T-helper 9 cell (primary cell): Measurements from ENCODE around the gene SP140L.
"Not testable (repeated sequence)": the region's sequence is repeated elsewhere in the genome, so short reads cannot be mapped to it uniquely, and the experiment has no call there.

Experiments used
- DNase-seq: peaks from one replicate; pipeline ENCODE4 v3.0.0-alpha.2; 2020

SP140L gene

DNA sequence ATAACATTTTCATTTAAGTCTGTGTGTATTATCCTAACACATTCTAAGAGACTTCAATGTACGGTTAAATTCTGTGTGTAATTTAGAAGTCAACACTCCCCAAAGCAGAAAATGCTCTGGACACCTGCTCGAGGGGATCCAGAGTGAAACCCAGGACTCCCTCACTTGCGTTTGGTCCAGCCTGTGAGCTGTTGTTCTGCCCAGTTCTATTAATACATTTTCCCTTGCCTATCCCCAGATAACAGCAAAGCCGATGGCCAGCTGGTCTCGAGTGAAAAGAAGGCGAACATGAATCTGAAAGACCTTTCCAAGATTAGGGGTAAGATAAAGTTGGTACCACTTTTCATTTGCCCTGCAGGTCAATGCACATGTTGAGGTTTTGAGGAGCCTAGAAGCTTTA, 58.0 kb downstream of the SP140L start:
- no peak for DNase-seq

DNA sequence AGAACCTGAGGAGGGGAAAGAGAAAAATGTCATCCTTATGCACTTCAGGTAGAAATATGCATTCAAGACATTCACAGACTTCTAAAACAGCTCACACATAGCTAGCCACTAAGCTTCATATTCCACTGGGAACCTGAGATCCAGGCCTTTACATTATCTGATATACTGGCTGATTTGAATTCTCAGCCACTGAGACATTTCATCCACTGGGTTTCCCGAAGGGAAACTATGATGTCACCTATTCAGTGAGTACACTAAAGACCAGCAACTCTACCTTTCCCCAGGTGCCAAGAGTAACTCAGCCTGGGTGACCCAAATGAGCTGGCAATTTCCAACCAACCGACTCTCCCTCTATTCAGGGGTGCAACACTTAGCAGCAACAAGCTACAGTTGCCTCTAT, 67.3 kb downstream of the SP140L start:
- no peak for DNase-seq

DNA sequence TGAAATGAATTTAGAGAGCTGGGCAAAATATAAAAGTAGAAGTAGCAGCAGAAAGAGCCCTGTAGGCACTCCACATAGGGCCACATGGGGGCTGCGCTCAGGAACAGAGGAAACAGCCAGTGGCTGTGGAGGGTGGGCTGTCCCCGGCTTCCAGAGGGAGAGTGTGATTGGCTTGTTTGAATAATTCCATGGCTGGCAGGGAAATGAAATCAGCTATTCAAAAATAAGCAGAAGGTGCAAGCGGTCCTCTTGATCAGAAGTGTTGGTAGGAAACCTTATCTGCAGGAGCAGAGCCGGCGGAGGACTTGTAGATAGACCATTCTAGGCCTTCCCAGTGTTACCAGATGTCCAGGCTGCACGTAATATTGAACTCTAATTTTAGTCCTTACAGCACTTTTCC, 71.7 kb downstream of the SP140L start:
- DNase-seq: not testable (repeated sequence)

DNA sequence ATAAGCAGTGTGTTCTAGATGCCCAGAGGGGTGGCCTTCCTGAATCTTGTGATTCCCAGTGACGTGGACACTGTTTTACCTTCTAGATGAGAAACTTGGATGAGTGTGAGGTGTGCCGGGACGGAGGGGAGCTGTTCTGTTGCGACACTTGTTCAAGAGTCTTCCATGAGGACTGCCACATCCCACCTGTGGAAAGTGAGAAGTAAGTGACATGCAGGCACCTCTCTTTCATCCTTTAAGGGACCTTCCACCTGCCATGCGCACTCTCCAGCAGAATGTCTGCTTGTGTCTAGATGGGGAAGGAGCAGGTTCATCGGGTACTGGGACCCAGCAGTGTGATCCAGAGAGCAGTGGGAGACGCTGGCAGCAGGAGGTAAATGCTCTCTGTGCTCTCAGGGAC, 73.0 kb downstream of the SP140L start:
- no peak for DNase-seq

DNA sequence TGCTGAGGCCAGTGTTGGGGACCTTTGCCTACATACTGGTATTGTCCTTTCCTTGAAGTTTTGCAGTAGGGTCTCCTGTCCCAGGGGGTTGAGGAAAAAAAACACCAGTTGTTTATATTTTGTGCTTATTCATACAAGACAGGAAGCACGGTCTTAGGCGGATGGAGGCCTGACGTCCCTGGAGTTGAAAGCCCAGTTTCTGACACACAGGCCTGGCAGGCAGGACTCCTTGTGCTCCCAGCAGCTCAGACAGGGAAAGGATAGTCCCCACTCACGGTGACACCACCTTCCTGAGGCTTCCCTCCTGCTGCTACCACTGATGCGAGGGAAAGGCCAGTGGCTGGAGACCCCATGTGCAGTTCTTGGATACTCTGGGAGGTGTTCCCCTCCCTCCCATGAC, 73.5 kb downstream of the SP140L start:
- no peak for DNase-seq

DNA sequence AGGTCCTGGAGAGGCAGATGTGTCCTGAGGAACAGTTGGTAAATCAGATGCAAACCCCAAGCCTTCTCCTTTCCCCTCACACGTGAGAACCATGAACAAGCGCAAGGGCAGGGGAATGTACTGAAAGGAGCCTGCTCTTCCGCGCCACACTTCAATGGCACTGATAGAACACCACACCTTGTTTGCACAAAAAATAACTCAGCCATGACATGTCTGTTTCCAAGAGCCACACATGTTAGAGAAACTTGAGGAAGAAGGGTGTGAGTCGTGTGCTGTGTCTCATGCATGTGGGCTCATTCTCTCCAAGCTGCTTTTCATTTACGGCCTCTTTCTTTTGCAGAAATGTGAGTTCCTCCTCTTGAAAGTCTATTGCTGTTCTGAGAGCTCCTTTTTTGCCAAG, 74.0 kb downstream of the SP140L start:
- not testable (repeated sequence) for DNase-seq

DNA sequence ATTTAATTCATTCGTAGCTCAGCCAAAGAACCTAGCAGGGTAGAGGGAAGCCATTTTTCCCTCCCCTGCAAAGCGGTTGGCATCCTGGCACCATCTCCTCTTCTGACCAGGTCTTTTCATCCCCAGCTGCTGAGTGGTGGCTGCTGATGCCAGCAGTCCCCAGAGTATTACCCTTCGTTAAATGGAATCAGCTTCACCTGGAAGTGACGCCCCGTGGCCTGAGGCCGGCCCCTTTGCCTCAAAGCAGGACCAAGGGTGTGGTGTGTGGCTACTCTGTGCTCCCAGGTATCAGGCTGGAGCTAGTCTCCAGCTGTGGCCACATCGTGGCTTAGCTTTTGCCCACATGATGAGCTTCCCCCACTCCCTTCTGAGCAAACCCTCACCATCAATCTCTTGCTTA, 76.8 kb downstream of the SP140L start:
- DNase-seq: no peak

DNA sequence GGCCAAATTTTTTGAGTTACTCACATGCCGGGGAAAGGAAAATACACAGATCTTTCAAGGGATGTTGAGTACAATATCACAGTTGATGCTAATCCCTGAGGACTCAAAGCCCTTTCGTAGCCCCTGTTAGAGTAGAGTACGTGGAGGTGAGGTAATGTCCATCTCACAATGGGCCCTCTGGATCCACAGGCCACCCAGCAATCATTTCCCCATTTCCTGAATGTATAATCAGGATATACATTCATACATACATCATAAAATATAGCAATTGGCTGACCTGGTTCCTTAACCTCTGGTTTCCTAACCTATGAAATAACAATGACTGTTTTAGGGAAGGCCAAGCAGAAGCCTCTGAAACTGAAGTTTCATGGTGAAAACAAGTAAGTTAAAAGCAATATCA, 78.8 kb downstream of the SP140L start:
- no peak for DNase-seq

DNA sequence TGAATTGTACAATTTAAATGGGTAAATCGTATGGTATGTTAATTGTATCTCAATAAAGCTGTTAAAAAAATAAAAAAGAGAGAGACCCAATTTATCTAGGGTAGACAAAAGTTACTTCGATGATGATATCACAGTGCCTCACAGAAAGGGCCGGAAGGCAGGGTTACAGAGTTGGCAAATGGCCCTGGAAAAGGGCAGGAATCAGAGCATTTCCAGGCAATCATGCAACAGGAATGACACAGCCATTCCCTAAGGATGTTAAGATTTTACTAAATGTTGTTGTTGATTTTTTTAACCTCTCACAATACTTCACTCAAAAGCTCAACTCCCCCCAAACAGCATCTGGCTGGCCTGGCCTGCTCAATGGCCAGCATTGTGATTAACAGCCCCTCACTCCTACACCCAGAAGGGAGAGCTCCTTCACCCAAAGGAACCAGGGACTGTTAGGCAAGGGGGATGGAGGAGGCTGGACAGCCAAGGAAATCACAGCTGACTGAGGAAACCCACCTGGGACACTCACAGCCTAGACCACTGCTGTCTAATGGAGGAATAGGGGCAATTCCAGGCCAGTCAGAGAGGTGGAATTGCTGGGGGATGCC, 81.3 kb downstream of the SP140L start:
- no peak for DNase-seq

DNA sequence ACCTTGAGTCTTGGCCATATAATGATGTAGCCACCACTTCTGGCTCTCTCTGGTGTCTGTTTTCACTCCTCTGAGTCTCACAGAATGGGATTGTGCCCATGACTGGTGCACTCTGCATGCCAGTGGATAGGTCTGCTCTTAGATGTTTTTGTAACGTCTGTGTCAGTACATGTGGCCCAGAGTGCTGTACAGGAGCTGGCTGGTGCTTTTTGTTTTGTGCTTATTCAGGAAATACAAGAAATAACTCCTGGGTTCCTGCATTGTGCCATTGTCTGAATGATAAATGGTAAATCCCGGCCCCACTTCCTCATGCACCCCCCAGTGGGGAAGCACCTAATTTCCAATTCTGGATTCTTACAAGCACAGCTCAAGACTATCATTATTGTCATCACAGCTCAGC, 82.3 kb downstream of the SP140L start:
- DNase-seq: not testable (repeated sequence)

DNA sequence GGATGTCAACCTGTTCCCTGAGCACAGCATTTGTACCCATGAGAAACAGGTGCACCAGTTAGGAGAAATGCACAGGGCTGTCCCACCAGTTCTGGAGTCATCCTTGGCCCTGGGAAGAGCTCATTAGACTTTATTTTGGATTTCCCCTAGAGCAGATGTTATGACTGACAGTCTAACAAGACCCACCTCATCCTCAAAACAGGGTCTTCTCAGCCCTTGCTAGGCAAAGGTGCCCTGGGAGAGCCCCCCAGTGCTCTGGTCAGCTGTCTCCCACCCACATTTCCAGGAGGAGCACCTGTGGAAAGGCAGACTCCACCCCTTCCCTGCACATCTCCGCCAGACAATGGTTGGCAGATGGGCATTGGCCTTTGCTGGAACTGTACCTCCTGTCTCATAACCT, 83.3 kb downstream of the SP140L start:
- DNase-seq: no peak

DNA sequence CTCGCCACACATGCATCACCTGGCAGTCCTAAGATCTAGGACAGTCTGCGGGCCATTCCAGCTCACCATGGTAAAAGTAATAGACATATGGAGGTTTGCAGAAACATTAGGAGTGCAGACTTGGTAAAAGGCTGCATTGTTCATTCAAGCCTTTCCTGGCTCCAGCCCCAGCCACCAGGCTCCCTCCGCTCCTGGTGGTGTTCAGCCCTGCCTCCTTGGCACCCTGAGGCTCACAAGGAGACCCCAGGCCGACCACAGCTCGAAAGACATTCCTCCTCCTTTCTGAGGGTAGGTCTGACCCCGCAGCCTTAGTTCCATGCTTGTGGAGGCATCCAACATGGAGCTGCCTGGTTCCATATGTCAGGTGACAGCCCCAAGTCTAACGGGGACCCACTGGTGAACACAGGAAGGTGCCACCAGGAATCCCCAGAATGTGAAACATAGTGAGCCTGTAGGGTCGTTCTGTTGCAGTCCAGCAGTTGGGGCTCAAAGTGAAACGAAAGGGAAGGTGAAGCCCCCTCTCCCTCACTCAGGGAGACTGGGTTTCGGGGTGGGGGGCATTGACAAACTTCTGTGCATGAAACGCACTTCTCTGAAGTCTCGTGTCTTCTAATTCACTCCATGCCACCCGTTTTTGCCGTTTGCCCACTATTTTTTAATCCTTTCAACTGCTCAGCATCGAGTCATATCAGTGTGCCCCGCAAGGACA, 84.0 kb downstream of the SP140L start:
- DNase-seq: no peak

DNA sequence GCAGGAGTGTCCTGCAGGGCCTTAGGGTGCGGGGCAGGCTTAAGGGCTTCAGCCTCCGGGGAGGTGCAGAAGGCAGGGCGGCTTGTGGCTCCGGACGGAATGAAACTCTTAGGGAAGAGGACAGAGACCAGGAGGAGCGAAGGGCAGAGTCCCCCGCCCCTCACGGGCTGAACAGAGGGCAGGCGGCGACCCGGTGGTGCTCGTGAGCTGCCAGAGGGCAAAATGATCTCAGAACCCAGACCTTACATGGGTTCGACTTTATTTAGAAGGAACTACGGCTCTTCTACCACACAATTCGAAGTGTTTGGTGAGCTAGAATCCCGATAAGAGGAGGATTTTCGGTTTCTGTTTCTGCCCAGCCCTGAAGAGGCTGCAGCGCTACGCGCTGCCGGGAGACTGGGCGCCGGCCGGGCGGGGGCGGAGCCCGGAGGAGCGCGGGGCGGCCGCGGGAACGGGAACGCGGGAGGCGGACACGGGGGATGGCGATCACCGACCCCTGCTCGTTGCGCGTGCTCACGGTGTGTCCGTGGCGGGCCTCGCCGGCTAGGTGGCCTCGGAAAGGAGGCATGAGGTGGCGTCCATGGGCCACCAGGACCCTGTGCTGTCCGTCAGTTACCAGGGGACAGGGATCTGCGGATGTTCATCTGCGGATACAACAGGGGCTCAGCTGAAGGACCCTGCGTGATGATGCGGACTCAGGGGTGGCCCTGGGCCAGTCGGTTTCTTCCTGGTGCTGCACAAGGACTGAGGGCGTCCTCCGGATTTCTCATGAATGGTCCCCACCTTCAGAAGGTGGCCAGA, 84.8 kb downstream of the SP140L start:
- peak; percentile 57 for DNase-seq

DNA sequence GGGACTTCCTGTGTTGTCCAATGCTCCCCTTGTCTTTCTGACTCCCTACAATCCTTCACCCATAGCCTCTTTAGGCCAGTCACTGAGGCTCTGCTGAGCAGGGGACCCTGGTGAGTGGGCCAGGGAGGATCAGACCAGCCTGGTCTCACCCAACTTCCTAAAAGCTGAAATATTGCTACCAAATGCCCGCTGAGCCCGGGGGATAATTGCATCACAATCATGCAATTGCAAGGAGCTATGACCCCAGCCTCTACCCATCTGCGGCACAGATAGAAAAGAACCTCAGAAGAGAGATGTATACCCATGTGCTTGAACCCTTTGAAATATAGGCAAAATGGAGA, 85.3 kb downstream of the SP140L start:
- no peak for DNase-seq

DNA sequence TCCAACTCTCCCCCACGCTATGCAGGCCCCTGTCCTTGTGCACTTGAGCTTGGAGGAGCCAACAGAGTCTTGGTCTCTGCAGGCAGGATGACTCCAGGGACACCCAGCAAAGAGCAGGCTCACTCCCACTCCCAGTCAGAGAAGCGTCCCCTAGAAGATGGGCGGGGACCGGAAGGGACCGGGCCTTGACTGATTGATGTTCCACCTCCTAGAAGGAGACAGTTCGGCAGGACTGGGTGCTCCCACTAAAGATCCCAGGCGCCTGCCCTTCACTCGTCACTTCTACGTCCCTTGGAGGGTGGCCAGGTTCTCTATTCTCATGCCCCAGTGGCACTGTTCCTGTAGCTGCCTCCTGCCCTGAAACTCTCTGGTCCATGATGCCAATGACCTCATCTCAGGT, 85.9 kb downstream of the SP140L start:
- no peak for DNase-seq

DNA sequence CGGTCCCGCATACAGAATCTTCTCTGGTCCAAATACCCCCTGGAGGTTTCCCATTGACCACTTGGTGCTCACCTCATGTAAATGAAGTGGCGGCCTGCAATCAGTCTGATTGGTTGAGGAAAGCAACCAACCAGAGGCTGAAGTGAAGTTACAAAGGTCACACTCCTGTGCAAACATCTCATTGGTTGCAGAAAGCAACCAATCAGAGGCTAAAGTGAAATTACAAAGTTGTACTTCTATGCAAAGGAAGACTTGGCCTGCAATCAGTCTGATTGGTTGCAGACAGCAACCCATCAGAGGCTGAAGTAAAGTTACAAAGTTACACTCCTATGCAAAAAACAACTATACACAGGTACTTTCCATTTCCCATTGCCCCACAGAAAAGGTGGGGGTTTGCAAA, 86.5 kb downstream of the SP140L start:
- DNase-seq: no peak

DNA sequence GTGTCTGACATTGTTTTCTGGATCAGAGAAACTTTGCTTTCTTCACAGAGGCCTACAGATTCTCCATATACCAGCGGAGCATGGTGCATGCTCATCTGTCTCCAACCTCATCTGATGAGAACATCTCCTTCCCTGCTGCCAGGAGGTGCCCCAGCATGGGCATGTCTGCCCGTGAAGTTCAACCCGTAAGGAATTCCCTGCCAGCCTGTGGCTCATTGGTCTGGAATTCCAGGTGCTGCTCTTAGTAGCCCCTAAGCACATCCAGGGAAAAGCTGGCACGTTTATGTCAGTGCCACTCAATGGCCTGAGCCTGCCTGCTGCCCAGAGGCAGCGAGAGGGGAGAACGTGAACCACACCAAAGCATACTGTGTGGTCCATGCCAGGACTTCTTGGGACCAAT, 87.3 kb downstream of the SP140L start:
- no peak for DNase-seq

DNA sequence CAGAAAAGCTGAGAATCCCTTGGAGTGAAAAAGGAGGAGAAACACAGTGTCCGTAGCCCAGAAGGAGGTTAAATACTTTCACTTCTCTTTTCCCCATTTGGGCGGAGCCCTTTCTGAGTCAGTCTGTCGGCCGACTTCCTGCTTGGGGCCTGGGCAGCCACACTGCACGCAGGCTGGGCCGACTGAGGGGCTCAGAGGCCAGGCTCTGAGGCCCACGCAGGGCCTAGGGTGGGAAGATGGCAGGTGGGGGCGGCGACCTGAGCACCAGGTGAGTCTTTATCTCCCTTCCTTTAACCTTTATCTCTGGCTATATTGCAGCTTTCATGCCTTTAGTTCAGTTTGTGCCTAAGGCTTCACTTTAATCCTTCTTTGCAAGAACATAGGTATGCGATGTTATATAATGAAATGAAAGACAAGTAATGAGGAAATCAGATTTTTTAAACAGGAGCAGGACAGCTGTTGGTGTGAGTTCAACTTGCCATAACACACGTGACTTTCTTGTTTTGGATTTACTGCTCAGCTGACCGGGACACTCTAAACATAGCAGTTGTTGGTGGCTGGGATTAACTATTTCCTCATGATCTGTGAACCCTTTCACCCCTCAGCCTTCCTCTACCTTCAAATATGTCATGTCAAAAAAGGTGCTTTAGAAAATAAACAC, 89.2 kb downstream of the SP140L start, which contains the start of gene SP100:
TSS of gene SP100 (plus strand) at position 141 of the 661 bp plus-strand sequence. CDS start at position 237, 96 bp downstream.
- DNase-seq: peak; percentile 60

DNA sequence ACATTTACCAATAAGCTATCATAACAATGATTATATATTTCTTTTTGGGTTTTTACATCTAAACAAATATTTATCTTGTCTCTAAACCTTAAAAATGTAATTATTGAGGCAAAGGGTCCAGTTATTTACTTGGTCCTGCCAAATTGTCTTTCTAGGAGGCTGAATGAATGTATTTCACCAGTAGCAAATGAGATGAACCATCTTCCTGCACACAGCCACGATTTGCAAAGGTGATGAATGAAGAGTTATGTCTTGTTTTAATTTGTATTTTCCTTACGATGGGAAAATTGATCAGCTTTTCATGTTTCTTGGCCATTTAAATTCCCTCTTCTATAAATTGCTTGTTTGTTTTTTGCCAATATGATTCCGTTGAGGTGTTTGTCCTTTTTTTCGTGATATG, 90.4 kb downstream of the SP140L start:
- DNase-seq: no peak

DNA sequence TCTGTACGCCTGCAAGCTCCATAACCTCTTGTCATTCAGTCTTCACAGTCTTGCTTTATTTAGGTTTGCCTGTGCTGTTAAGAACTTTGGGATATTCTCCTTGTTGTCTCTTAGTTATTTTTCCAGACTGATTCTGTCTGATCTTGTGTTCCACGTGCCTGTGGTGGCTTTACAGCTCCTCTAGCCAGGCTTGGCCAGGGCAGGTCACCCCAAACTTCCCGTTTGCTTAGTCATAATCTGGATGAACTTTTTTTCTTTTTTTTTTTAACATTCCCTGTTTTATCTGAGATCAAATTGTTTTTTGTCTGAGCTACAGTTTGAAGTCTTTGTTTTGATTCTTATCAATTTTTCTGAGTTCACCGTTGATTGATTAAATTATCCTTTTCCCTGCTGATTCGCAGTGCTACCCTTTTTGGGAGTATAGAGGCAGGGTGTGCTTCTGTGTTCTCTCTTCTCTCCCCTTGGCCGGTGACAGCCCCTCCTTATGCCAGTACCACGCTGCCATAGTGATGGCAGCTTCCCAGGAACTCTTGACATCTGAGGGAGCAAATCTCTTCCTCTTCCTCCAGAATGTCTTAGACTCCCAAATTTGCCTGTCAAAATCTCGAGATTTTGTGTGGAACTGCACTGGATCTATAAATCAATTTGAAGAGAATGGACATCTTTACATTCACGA, 91.5 kb downstream of the SP140L start:
- DNase-seq: no peak

DNA sequence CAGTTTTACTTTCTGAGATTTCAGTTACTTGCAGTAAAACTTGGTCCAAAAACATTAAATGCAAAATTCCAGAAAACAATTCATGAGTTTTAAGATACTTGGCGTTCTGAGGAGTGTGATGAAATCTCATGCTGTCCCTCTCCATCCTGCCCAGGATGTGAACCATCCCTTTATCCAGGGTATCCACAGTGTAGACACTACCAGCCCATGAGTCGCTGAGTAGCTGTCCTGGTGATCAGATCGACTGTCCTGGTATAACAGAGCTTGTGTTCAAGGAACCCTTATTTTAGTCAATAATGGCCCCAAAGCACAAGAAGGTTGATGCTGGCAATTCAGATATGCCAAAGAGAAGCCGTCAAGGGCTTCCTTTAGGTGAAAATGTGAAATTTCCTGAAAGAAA, 92.2 kb downstream of the SP140L start:
- DNase-seq: no peak

DNA sequence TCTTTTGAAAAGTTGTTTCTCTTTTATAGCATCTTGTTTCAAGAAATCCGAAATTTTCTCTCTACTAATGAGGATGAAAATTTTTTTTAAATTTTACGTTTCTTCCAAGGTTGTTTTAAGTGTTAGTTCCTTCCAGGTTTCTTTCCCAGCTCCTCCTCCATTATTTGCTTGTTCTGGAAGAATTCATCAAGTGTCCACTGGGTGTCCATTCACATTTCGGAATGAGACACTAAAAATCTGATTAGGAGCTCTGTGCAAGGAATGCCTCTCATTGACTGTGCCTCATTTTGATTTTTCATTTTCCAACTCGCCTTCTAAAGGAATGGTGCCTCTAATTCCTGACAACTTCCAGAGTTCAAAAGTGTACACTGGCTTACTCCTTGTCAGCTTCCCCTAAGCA, 95.2 kb downstream of the SP140L start:
- DNase-seq: no peak

DNA sequence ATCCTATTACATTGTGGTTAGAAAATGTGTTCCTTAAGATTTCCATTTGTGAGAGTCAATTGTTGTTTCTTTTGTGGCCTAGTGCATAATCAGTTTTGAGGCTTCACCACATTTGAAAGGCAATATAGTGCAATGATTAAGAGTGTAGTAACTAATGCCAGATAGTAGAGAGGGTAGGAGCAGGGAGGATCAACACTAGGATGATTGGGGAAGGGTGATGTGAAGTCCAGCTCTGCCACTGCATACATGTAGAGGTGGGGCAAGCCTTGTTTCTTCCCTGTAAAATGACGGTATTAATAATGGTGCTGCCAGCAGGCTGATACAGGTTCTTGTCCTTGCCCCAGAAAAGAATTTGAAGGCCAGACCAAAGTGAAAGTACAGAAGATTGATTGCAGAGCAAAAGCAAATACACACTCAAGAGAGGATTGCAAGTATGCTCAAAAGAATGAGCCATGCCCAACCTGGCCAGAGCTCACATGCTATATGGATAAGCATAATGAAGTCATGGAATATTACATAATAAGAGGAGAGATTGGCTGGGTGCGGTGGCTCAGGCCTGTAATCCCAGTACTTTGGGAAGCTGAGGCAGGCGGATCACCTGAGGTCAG, 97.0 kb downstream of the SP140L start:
- no peak for DNase-seq
